Tibial nerve (tissue), 4 donors: ENCODE measurements around the gene GALNT14.

Source experiments
- EP300 ChIP-seq, 2 donors: sonication (generic); formaldehyde crosslinking; IDR thresholded peaks; one replicate each; pipeline ENCODE4 v1.6.1; 2017; ENCODE audit warnings: antibody characterized with exemption in 2 of 2, mild to moderate bottlenecking in 1 of 2
- POLR2A ChIP-seq, 2 donors: fragments of 450-650 bp; IDR thresholded peaks; one replicate each; pipeline ENCODE4 v1.6.1; 2017; ENCODE audit warnings: antibody characterized with exemption in 2 of 2, mild to moderate bottlenecking in 2 of 2, moderate library complexity in 2 of 2
- TF ChIP-seq, protein P1 (sequence below), 5 experiments: fragments of 200-600 bp in 3 of 5; fragments of 450-650 bp in 2 of 5; sonication (generic) in 3 of 5; IDR thresholded peaks; one replicate each; pipeline ENCODE4 v1.5.1; 2016 to 2019; ENCODE audit warnings: antibody characterized with exemption in 5 of 5, mild to moderate bottlenecking in 3 of 5, moderate library complexity in 2 of 5

DNA sequence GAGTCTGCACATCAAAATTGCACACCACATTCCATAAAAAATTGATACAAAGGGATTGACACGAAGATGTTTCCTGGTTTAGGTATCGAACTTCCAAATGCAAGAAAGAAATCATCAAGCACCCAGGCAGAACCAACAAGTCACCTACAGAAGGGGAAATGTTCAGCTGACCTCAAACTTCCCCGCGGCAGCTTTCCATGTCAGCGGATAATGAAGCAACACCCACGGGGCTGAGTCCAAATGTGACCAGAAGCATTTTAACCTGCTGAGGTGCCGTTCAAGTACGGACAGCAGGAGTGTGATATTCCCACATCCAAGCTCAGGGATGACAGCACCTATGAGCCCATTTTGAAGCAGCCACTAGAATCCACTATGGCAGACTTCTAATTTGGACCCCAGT lies 124.9 kb downstream of the GALNT14 start:
- no peak for TF ChIP-seq POLR2A (IDR thresholded peaks at IDR 0.05)
- TF ChIP-seq, protein P1, sequence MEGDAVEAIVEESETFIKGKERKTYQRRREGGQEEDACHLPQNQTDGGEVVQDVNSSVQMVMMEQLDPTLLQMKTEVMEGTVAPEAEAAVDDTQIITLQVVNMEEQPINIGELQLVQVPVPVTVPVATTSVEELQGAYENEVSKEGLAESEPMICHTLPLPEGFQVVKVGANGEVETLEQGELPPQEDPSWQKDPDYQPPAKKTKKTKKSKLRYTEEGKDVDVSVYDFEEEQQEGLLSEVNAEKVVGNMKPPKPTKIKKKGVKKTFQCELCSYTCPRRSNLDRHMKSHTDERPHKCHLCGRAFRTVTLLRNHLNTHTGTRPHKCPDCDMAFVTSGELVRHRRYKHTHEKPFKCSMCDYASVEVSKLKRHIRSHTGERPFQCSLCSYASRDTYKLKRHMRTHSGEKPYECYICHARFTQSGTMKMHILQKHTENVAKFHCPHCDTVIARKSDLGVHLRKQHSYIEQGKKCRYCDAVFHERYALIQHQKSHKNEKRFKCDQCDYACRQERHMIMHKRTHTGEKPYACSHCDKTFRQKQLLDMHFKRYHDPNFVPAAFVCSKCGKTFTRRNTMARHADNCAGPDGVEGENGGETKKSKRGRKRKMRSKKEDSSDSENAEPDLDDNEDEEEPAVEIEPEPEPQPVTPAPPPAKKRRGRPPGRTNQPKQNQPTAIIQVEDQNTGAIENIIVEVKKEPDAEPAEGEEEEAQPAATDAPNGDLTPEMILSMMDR (IDR thresholded peaks at IDR 0.05), result no peak
- TF ChIP-seq EP300 (IDR thresholded peaks at IDR 0.05), result no peak
